ENCODE results near the gene TMEM31. TPM values are rescaled to one million over a fixed set of nuclear protein-coding genes. Genes with fewer than 3 reads are reported as not detected.
A peak's percentile ranks its signal among the peaks of the same experiment; 100 is the strongest.

Gene TMEM31
- total and polyA plus RNA-seq, 2 of the 8 experiments (the other 6 are each of a cell fraction or from before 2014, with no cell fraction given), result 0.65 TPM; not detected in 1

DNA sequence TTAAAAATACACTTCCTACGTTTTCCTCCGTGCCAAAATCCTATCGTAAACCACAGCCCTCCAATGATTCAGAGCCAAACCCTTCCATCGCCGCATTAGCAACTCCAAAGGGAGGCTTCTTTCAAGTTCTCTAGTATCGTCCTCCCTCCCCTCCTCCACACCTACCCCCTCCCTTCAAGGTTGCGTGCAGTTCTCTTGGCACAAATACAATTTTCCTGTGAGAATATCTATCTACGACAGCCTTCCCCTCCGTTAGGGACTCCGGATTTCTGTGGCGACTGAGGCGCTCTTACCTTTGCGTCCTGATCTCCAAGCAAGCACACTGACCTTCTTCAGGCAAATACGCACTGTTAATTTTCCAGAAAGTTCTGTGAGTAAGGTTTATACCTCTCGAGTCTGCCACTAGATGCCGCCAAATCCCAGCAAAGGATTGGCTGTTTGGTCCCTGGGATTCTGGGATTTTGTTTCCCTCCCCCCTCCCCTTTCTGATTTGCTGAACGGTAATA is 23.0 kb upstream of the TMEM31 start (continued):
- TF ChIP-seq, protein P1, sequence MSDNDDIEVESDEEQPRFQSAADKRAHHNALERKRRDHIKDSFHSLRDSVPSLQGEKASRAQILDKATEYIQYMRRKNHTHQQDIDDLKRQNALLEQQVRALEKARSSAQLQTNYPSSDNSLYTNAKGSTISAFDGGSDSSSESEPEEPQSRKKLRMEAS (IDR thresholded peaks at IDR 0.05), result 0 out of 2 replicates have a peak, but pooled peaks have one; percentile 30
- no peak for TF ChIP-seq PHF8 (conservative IDR thresholded peaks at IDR 0.05; ENCODE audit: low read depth, low read length)
- TF ChIP-seq NRF1 (IDR thresholded peaks at IDR 0.05; ENCODE audit: low read depth, low read length), result no peak
- no peak for TF ChIP-seq CREB1 (IDR thresholded peaks at IDR 0.05)
- TF ChIP-seq, protein P2, sequence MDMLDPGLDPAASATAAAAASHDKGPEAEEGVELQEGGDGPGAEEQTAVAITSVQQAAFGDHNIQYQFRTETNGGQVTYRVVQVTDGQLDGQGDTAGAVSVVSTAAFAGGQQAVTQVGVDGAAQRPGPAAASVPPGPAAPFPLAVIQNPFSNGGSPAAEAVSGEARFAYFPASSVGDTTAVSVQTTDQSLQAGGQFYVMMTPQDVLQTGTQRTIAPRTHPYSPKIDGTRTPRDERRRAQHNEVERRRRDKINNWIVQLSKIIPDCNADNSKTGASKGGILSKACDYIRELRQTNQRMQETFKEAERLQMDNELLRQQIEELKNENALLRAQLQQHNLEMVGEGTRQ (IDR thresholded peaks at IDR 0.05; ENCODE audit: low read length), result no peak
- no peak for TF ChIP-seq YY1 (IDR thresholded peaks at IDR 0.05; ENCODE audit: low read depth, low read length)
- TF ChIP-seq HDAC6 (IDR thresholded peaks at IDR 0.05; ENCODE audit: low read depth, low read length), result no peak
- TF ChIP-seq TBP (IDR thresholded peaks at IDR 0.05; ENCODE audit: low read depth, low read length), result peak; percentile 56; the same call in 1 of the 2 replicates
- TF ChIP-seq ZNF274 (IDR thresholded peaks at IDR 0.05; ENCODE audit: borderline replicate concordance, extremely low read depth, low read length), result no peak
- TF ChIP-seq KDM1A (IDR thresholded peaks at IDR 0.05; ENCODE audit: borderline replicate concordance, low read length), result no peak
- TF ChIP-seq CBX5 (IDR thresholded peaks at IDR 0.05; ENCODE audit: low read depth, low read length), result no peak
- no peak for TF ChIP-seq CHD2 (IDR thresholded peaks at IDR 0.05; ENCODE audit: low read length)
- TF ChIP-seq RAD21 (IDR thresholded peaks at IDR 0.05 in 1 of 2, conservative IDR thresholded peaks at IDR 0.05 in 1 of 2; ENCODE audit: low read depth in 2 of 2, low read length in 2 of 2), result peak; percentile 72 to 79
